ENCODE measurements around the gene HOXA3. TPM values are rescaled to one million over a fixed set of nuclear protein-coding genes. Genes with fewer than 3 reads are reported as not detected.

The HOXA3 gene
- total and polyA plus RNA-seq, 2 of the 13 experiments (the other 11 are each of a cell fraction or from before 2014, with no cell fraction given) = 2.9 to 4.6 TPM

DNA sequence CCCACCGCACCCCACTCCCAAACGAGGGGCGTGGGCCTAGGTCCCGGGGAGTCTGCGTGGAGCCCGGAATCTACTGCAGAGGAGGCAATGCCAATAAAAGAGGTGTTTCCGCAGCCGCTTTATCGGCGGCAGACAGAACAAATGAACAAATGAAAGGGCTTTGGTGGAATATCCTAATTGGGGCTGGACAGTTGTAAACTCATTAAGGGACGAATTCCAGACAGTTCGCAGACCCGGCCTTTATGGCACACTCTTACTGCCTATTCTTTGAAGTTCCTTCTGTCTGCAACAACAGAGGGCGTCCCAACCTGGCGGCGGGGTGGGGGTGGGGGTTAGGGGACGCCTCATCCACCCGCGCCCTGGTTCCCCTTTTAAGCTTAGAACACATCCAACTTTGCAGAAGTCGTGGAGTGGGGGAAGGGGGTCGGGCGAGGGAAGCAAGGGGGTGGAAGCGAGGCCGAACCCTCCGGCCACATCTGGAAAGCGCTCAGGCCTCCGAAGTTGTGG lies 8.9 kb upstream of the HOXA3 start:
- H2AFZ ChIP-seq (ENCODE audit: low read length) = no peak overlapping the region
- no peaks in the 10 kb centered on the region for H3K79me2 ChIP-seq (ENCODE audit: insufficient read depth, low read length)
- in situ Hi-C loops (cut with HindIII; ENCODE audit: extremely low pct_ligation_motif_present, low pct_unique_long_range_greater_than_20kb) = loop anchor here (25.0 kb wide), 1 partner anchor 1074 kb away; no protein-coding TSS in a partner anchor
- H3K9me3 ChIP-seq (ENCODE audit: low read length) = no peaks in the 10 kb centered on the region
- ATAC-seq (no peak), DNase-seq (ENCODE audit: low spot score) (no peak), FAIRE-seq (no peak)
- H3K27me3 ChIP-seq (ENCODE audit: control insufficient read depth in 1 of 2, insufficient read depth in 2 of 2, low read length in 2 of 2) = peaks cover 2 to 40% of the 10 kb centered on the region in 2 experiments
- ChIA-PET POLR2A (interaction anchor here (1.0 to 1.3 kb wide), 2 partner anchors 10 to 11 kb away, joined by 3 to 10 read pairs; no protein-coding TSS in a partner anchor), CTCF (ENCODE audit: low intra/inter-chr PET ratio, low total read pairs) (interaction anchor here (0.7 to 1.7 kb wide), 8 partner anchors 10 to 791 kb away, joined by 3 to 13 read pairs (median 7); no protein-coding TSS in a partner anchor)
- no peak overlapping the region for H3K27ac ChIP-seq (ENCODE audit: extremely low read length, insufficient read depth, low read length)
- peak overlapping the region; percentile 85 for H3K4me2 ChIP-seq (ENCODE audit: low read depth, low read length)
- peak overlapping the region; percentile 51 to 68 (median 66); a peak in 5 of 6 replicates for H3K4me3 ChIP-seq (replicated peaks in 1 of 3; ENCODE audit: insufficient read depth in 1 of 3, low read depth in 2 of 3, low read length in 3 of 3)
- peak overlapping the region; percentile 49 for H3K9ac ChIP-seq (ENCODE audit: insufficient read depth, low read depth, low read length)
- H3K36me3 ChIP-seq (replicated peaks in 1 of 2; ENCODE audit: control insufficient read depth in 1 of 2, insufficient read depth in 2 of 2, low read length in 2 of 2) = no peaks in the 10 kb centered on the region
- intact Hi-C loops (cut with micrococcal nuclease; ENCODE audit: unreplicated experiment) = loop anchor here (1.0 to 5.0 kb wide), 2 partner anchors 479 to 792 kb away; no protein-coding TSS in a partner anchor
- WGBS (ENCODE audit: low lambda C conversion rate) = 36% methylated on average over 22 of the region's 27 CpGs
- H4K20me1 ChIP-seq (ENCODE audit: insufficient read depth, low read length) = no peaks in the 10 kb centered on the region
- H3K4me1 ChIP-seq (ENCODE audit: insufficient read depth, low read length) = 0 out of 2 replicates have a peak, but pooled peaks cover 4% of the 10 kb centered on the region
- BruUV-seq (replicated peaks) = no TSS peak
- TF ChIP-seq ZFP82 (CRISPR knock-in tag; IDR thresholded peaks at IDR 0.05; ENCODE audit: borderline replicate concordance) (no peak), ZNF468 (CRISPR knock-in tag; IDR thresholded peaks at IDR 0.05) (no peak), ZNF772 (CRISPR knock-in tag; IDR thresholded peaks at IDR 0.05) (0 out of 2 replicates have a peak, but pooled peaks have one; percentile 13), ZNF747 (CRISPR knock-in tag; IDR thresholded peaks at IDR 0.05; ENCODE audit: borderline replicate concordance) (peak; percentile 12; the same call in 1 of the 2 replicates), ZNF431 (CRISPR knock-in tag; IDR thresholded peaks at IDR 0.05; ENCODE audit: borderline replicate concordance, low read depth) (no peak), ZMYM4 (CRISPR knock-in tag; IDR thresholded peaks at IDR 0.05) (0 out of 2 replicates have a peak, but pooled peaks have one; percentile 6), ZNF816 (CRISPR knock-in tag; IDR thresholded peaks at IDR 0.05; ENCODE audit: borderline replicate concordance) (no peak), FOXJ3 (CRISPR knock-in tag; IDR thresholded peaks at IDR 0.05; ENCODE audit: borderline replicate concordance) (no peak)
- TF ChIP-seq, protein P1, sequence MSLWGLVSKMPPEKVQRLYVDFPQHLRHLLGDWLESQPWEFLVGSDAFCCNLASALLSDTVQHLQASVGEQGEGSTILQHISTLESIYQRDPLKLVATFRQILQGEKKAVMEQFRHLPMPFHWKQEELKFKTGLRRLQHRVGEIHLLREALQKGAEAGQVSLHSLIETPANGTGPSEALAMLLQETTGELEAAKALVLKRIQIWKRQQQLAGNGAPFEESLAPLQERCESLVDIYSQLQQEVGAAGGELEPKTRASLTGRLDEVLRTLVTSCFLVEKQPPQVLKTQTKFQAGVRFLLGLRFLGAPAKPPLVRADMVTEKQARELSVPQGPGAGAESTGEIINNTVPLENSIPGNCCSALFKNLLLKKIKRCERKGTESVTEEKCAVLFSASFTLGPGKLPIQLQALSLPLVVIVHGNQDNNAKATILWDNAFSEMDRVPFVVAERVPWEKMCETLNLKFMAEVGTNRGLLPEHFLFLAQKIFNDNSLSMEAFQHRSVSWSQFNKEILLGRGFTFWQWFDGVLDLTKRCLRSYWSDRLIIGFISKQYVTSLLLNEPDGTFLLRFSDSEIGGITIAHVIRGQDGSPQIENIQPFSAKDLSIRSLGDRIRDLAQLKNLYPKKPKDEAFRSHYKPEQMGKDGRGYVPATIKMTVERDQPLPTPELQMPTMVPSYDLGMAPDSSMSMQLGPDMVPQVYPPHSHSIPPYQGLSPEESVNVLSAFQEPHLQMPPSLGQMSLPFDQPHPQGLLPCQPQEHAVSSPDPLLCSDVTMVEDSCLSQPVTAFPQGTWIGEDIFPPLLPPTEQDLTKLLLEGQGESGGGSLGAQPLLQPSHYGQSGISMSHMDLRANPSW (CRISPR knock-in tag; IDR thresholded peaks at IDR 0.05; ENCODE audit: borderline replicate concordance) = no peak
- TF ChIP-seq, protein P2, sequence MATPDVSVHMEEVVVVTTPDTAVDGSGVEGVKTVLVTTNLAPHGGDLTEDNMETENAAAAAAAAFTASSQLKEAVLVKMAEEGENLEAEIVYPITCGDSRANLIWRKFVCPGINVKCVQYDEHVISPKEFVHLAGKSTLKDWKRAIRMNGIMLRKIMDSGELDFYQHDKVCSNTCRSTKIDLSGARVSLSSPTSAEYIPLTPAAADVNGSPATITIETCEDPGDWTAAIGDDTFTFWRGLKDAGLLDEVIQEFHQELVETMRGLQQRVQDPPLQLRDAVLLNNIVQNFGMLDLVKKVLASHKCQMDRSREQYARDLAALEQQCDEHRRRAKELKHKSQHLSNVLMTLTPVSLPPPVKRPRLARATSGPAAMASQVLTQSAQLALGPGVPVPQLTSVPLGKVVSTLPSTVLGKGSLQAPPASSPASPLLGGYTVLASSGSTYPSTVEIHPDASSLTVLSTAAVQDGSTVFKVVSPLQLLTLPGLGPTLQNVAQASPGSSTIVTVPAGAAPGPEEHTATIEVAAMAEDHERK (CRISPR knock-in tag; IDR thresholded peaks at IDR 0.05; ENCODE audit: low read depth) = no peak
- TF ChIP-seq, protein P3, sequence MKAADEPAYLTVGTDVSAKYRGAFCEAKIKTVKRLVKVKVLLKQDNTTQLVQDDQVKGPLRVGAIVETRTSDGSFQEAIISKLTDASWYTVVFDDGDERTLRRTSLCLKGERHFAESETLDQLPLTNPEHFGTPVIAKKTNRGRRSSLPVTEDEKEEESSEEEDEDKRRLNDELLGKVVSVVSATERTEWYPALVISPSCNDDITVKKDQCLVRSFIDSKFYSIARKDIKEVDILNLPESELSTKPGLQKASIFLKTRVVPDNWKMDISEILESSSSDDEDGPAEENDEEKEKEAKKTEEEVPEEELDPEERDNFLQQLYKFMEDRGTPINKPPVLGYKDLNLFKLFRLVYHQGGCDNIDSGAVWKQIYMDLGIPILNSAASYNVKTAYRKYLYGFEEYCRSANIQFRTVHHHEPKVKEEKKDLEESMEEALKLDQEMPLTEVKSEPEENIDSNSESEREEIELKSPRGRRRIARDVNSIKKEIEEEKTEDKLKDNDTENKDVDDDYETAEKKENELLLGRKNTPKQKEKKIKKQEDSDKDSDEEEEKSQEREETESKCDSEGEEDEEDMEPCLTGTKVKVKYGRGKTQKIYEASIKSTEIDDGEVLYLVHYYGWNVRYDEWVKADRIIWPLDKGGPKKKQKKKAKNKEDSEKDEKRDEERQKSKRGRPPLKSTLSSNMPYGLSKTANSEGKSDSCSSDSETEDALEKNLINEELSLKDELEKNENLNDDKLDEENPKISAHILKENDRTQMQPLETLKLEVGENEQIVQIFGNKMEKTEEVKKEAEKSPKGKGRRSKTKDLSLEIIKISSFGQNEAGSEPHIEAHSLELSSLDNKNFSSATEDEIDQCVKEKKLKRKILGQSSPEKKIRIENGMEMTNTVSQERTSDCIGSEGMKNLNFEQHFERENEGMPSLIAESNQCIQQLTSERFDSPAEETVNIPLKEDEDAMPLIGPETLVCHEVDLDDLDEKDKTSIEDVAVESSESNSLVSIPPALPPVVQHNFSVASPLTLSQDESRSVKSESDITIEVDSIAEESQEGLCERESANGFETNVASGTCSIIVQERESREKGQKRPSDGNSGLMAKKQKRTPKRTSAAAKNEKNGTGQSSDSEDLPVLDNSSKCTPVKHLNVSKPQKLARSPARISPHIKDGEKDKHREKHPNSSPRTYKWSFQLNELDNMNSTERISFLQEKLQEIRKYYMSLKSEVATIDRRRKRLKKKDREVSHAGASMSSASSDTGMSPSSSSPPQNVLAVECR (CRISPR knock-in tag; IDR thresholded peaks at IDR 0.05; ENCODE audit: borderline replicate concordance) = 0 out of 2 replicates have a peak, but pooled peaks have one; percentile 6
- TF ChIP-seq, protein P4, sequence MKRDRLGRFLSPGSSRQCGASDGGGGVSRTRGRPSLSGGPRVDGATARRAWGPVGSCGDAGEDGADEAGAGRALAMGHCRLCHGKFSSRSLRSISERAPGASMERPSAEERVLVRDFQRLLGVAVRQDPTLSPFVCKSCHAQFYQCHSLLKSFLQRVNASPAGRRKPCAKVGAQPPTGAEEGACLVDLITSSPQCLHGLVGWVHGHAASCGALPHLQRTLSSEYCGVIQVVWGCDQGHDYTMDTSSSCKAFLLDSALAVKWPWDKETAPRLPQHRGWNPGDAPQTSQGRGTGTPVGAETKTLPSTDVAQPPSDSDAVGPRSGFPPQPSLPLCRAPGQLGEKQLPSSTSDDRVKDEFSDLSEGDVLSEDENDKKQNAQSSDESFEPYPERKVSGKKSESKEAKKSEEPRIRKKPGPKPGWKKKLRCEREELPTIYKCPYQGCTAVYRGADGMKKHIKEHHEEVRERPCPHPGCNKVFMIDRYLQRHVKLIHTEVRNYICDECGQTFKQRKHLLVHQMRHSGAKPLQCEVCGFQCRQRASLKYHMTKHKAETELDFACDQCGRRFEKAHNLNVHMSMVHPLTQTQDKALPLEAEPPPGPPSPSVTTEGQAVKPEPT (CRISPR knock-in tag; IDR thresholded peaks at IDR 0.05; ENCODE audit: low read depth) = 0 out of 2 replicates have a peak, but pooled peaks have one; percentile 2

Measured in HepG2 (cell line).